ENCODE data around the gene BATF.
A peak's percentile ranks its signal among the peaks of the same experiment; 100 is the strongest.

Gene BATF

GRCh38 chr14:75535164-75535898 lies 13.1 kb downstream of the BATF start:
- no peak for DNase-seq

- DNase-seq = no peak
Observed at GRCh38 chr14:75537071-75537470, 14.8 kb downstream of the BATF start.

GRCh38 chr14:75539162-75539560 lies 16.9 kb downstream of the BATF start:
- no peak for DNase-seq

- peak; percentile 64 for DNase-seq
Observed at GRCh38 chr14:75539561-75540478, 17.6 kb downstream of the BATF start.

GRCh38 chr14:75540479-75540851 lies 18.2 kb downstream of the BATF start:
- no peak for DNase-seq

GRCh38 chr14:75542588-75543091 lies 20.4 kb downstream of the BATF start:
- peak; percentile 87 for DNase-seq

GRCh38 chr14:75543253-75543652 lies 21.0 kb downstream of the BATF start:
- no peak for DNase-seq

GRCh38 chr14:75543786-75544185 lies 21.5 kb downstream of the BATF start:
- no peak for DNase-seq

GRCh38 chr14:75545907-75546306 lies 23.6 kb downstream of the BATF start:
- no peak for DNase-seq

GRCh38 chr14:75547552-75548250 lies 25.4 kb downstream of the BATF start:
- no peak for DNase-seq

- no peak for DNase-seq
Observed at GRCh38 chr14:75548544-75548943, 26.3 kb downstream of the BATF start.

GRCh38 chr14:75549169-75549568 lies 26.9 kb downstream of the BATF start:
- peak; percentile 50 for DNase-seq

- no peak for DNase-seq
Observed at GRCh38 chr14:75551021-75551420, 28.8 kb downstream of the BATF start.

GRCh38 chr14:75553157-75553556 lies 30.9 kb downstream of the BATF start:
- DNase-seq = no peak

GRCh38 chr14:75553761-75554364 lies 31.6 kb downstream of the BATF start:
- no peak for DNase-seq

GRCh38 chr14:75554482-75554881 lies 32.2 kb downstream of the BATF start:
- DNase-seq = no peak

- no peak for DNase-seq
Observed at GRCh38 chr14:75558440-75558839, 36.2 kb downstream of the BATF start.

- no peak for DNase-seq
Observed at GRCh38 chr14:75559045-75559444, 36.8 kb downstream of the BATF start.

- peak; percentile 81 for DNase-seq
Observed at GRCh38 chr14:75559451-75560222, 37.4 kb downstream of the BATF start.

GRCh38 chr14:75561013-75561432 lies 38.8 kb downstream of the BATF start:
- peak; percentile 55 for DNase-seq

GRCh38 chr14:75562089-75562488 lies 39.8 kb downstream of the BATF start:
- DNase-seq = peak; percentile 77

- no peak for DNase-seq
Observed at GRCh38 chr14:75562489-75562888, 40.2 kb downstream of the BATF start.

Data from activated naive CD4-positive, alpha-beta T cell treated with Interleukin-2 at 50 U/mL for 16 hours (primary cell).